HG03066 (cell line): ENCODE results near the gene FOXF1.

Experiments
- ATAC-seq: cut with Tn5 transposase; IDR thresholded peaks from one replicate; pipeline ENCODE4 v1.9.1; 2021; ENCODE audit warnings: low read depth; ENCODE audit not compliant: unreplicated experiment

FOXF1 gene

GRCh38 chr16:86503830-86504229 is 6.5 kb upstream of the FOXF1 start:
- ATAC-seq = no peak

DNA sequence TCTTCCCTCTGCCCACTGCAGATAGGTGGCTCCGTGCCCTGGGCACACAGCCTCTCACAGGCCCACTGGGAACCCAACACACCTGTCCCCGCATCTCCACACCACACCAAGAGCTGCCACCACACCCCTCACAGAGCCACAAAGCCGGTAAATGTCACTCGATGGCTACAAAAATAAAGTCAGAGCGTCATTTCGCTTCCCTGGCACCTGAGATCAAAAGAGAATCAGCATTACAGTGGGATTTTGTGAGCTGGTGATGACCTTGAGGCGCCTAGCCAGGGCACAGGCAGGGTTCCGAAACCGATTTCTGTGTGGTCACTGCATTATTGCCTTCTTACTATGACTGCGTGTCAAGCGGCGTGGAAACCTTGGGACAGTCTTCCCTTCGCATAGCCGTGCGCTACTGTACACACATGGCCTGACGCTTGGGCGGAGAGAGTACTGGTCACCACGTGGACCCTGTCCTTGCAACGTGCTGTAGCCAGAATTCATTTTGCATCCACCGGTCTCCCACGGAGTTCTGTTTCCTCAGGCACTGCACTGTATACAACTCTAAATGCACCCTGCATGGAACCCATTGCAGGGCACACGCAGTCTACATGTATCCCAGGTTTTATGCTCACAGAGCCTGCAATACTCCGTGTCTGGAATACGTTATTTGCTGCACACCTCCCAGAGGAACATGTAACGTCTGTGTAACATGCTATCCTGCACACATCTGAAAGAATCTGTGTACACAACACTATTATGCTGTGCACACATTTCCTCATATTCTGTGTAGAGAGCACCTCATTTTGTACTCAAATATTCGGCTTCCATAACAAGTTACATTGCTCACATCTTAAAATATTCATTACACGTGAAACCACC is 5.8 kb upstream of the FOXF1 start:
- ATAC-seq = no peak

GRCh38 chr16:86505185-86505898 is 5.0 kb upstream of the FOXF1 start:
- no peak for ATAC-seq

- no peak for ATAC-seq
Measured at GRCh38 chr16:86505899-86506864, 4.1 kb upstream of the FOXF1 start.

DNA sequence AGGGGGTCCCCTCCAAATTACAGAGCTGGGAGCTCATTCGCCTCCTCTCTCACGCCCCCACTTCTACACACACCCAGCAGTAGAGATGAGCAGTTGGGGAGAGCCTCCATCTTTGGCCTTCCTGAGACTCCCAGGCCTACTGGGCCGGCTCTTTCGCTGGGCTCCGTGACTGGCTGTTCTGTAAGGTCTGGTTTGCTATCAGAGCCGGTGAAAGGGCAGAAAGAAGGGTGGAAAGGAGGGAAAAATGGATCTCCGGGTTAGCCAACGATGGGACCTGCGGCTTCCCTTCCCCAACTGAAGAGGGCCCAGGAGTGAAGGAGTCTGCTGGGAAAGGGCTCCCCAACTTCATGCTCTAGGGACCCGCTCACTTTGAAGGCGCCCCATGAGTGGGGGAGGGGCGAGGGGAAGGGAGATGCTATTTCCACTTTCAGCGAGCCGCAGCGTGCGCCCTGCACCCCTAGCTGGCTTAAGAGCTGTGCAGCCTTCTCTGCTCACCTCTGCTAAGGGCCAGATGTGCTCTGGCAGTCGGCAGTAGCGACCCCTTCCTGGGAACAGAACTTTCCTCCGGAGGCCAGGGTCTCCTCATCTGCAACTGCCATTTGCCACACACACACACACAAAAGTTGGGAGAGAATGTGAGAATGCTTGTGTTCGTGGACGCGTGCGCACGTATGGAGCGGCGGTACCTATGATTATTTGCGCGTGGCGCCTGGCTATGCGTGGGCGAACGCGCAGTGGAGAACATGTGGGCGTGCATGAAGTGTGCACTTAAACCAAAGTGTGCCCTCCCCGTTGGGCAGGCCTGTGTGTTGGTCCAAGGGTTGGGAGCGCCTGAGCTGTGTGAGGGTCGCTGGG is 2.9 kb upstream of the FOXF1 start:
- no peak for ATAC-seq

- no peak for ATAC-seq
Measured at GRCh38 chr16:86508028-86508946, 2.0 kb upstream of the FOXF1 start.

GRCh38 chr16:86508947-86509758 is 1.2 kb upstream of the FOXF1 start:
- no peak for ATAC-seq

- no peak for ATAC-seq
Measured at GRCh38 chr16:86509759-86510464, 415 bp upstream of the FOXF1 start.

DNA sequence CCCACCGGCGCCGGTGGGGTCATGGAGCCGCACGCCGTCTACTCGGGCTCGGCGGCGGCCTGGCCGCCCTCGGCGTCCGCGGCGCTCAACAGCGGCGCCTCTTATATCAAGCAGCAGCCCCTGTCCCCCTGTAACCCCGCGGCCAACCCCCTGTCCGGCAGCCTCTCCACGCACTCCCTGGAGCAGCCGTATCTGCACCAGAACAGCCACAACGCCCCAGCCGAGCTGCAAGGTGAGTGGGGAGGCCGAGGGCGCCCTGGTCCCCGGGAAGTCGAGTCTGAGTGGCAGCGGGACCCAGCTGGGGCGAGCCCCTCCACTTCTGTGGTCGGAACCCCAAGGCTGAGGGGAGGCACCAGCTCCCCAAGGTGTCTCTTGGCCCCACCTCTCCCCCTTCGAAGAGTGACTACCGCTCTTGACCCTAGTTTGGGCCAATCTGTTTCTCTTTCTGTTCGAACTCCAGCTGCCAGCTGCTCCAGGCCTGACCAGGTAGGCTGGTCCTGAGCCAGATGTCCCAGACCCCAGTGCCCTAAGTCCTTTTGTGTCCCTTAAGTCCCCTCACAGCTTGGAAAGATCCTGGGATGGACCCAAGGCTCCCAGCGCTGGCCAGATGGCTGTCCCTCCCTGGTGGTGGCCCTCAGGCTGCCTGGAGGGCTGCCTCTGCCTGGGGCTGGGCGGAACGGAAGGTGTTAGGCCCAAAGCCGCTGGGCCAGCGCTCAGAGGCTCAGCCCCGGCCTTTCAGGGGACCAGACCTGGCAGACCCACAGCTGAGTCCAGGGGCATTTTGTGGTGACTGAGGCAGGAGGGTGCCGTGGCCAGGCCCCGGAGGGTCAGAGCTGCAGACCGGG is 1.2 kb downstream of the FOXF1 start:
- no peak for ATAC-seq

DNA sequence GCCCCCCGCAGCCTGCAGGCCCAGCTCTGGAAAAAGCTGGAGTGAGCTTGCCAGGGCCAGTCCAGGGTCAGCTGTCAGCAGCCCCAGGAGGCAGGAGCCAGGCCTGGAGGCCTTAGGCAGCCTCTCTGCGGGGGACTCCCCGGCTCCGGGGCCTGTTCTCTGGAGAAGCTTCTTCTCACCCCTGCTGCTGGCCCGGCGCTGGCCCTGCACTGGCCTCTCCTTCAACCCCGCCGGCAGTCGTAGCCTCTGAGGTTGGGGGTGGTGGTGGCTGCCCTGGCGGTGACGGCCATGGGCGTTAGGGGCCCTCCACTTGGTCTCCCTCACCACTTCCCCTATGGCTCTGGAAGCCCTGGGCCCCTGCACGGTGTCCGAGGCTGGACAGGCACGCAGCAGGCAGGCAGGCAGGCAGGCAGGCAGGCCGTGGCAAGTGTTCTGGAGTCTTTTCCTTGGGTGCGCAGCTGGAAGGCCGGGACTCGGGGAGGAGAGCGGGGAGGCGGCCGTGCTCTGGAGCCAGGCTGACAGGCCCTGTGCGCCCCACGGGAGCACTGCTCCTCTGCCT is 2.1 kb downstream of the FOXF1 start:
- no peak for ATAC-seq

DNA sequence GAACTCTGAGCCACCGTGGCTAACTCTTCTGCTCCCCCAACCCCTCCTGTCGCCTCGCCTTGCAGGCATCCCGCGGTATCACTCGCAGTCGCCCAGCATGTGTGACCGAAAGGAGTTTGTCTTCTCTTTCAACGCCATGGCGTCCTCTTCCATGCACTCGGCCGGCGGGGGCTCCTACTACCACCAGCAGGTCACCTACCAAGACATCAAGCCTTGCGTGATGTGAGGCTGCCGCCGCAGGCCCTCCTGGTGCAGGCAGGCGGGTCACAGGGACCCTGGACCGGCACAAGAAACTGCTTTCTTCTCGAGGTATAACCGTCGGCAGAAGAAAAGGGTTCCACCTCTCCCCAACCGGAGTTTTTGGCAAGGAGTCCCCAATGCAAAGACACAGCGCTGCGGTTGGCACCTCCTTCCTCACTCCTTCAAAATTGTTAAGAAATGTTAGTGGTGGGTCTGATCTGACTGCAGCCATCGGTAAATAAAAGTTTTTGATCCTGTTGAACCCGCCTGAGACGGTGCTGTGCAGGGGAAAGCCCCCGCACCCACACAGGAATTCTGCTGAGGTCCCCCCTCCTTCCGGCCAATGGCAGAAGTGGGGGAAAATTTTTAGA is 2.6 kb downstream of the FOXF1 start:
- ATAC-seq = no peak

- ATAC-seq = no peak
Measured at GRCh38 chr16:86513471-86514277, 3.3 kb downstream of the FOXF1 start.

- no peak for ATAC-seq
Measured at GRCh38 chr16:86514481-86515376, 4.4 kb downstream of the FOXF1 start.

GRCh38 chr16:86515413-86515776 is 5.1 kb downstream of the FOXF1 start:
- no peak for ATAC-seq
